Measurements from ENCODE around the gene TUBB4A. TPM values are rescaled to one million over a fixed set of nuclear protein-coding genes. Genes with fewer than 3 reads are reported as not detected.

The TUBB4A gene
- total and polyA plus RNA-seq, 4 donors = 0.05 to 2.1 (median 0.18) TPM

- DNase-seq = no peak
- Histone ChIP-seq H3K9ac (ENCODE audit: insufficient read depth in 1 of 2, low read length in 2 of 2) (no peak overlapping the region), H3K27ac (ENCODE audit: low read depth in 1 of 2, low read length in 1 of 2) (no peak overlapping the region), H3K9me3 (ENCODE audit: control insufficient read depth in 4 of 4, insufficient read depth in 3 of 4, low read length in 3 of 4) (peaks cover 0 to 3% (median 0%) of the 10 kb centered on the region in 4 donors), H3K36me3 (ENCODE audit: control insufficient read depth in 4 of 4, insufficient read depth in 4 of 4, low read length in 4 of 4) (peaks cover 6 to 12% (median 12%) of the 10 kb centered on the region in 4 donors), H3K4me1 (ENCODE audit: control insufficient read depth in 5 of 5, insufficient read depth in 5 of 5, low read length in 5 of 5) (no peaks in the 10 kb centered on the region), H3K4me3 (no peak overlapping the region), H3K27me3 (ENCODE audit: control insufficient read depth in 3 of 3, insufficient read depth in 3 of 3, low read length in 2 of 3) (no peaks in the 10 kb centered on the region)
- no peak for ATAC-seq (ENCODE audit: insufficient read depth, low FRiP score)
- 93 to 97% methylated on average over 3 of the region's 3 CpGs for WGBS, 2 donors
- TF ChIP-seq CTCF (IDR thresholded peaks at IDR 0.05; ENCODE audit: control extremely low read depth, extremely low read depth) = no peak
Observed at GRCh38 chr19:6446452-6446851, 55.7 kb downstream of the TUBB4A start.

Small RNAs within 50 kb of the gene (small RNA-seq; reads per million reads assigned to genes)
- gene AC010503.2 (ENCODE audit: low replicate concordance) = not detected

Other genes with a start within 250 kb of the TUBB4A start
- gene MLLT1, start 222.3 kb downstream of the TUBB4A start, total RNA-seq = 100 to 1,000 TPM in 1 of 2 donors, 10 to 100 TPM in 1; 24.8 to 120 TPM
- 10 to 100 TPM; 28.2 to 44.1 TPM for gene MLLT1, start 222.3 kb downstream of the TUBB4A start, polyA plus RNA-seq
- not detected for gene ACER1, start 168.7 kb downstream of the TUBB4A start, total RNA-seq
- under 1 TPM in 1 of 2 donors, not detected in 1; 0.06 TPM for gene ACER1, start 168.7 kb downstream of the TUBB4A start, polyA plus RNA-seq
- 10 to 100 TPM; 21.3 to 80.7 TPM for gene CLPP, start 140.8 kb downstream of the TUBB4A start, total RNA-seq
- 10 to 100 TPM; 57.8 to 89.7 TPM for gene CLPP, start 140.8 kb downstream of the TUBB4A start, polyA plus RNA-seq
- gene ALKBH7, start 129.5 kb downstream of the TUBB4A start, total RNA-seq = 10 to 100 TPM; 26.8 to 84.2 TPM
- 10 to 100 TPM; 49.6 to 57.1 TPM for gene ALKBH7, start 129.5 kb downstream of the TUBB4A start, polyA plus RNA-seq
- gene PSPN, start 126.4 kb downstream of the TUBB4A start, total RNA-seq = 1 to 10 TPM; 1.5 TPM
- gene PSPN, start 126.4 kb downstream of the TUBB4A start, polyA plus RNA-seq = under 1 TPM; 0.50 to 0.79 TPM
- 10 to 100 TPM; 45.4 to 53.5 TPM for gene GTF2F1, start 109.1 kb downstream of the TUBB4A start, total RNA-seq
- 10 to 100 TPM; 47.1 to 49.4 TPM for gene GTF2F1, start 109.1 kb downstream of the TUBB4A start, polyA plus RNA-seq
- 100 to 1,000 TPM; 157 to 204 TPM for gene KHSRP, start 77.5 kb downstream of the TUBB4A start, total RNA-seq
- gene KHSRP, start 77.5 kb downstream of the TUBB4A start, polyA plus RNA-seq = 100 to 1,000 TPM; 116 to 126 TPM
- under 1 TPM in 1 of 2 donors, not detected in 1; 0.28 TPM for gene SLC25A41, start 68.5 kb downstream of the TUBB4A start, total RNA-seq
- under 1 TPM; 0.10 to 0.43 TPM for gene SLC25A41, start 68.5 kb downstream of the TUBB4A start, polyA plus RNA-seq
- gene SLC25A23, start 42.5 kb downstream of the TUBB4A start, total RNA-seq = 10 to 100 TPM; 44.9 to 49.5 TPM
- gene SLC25A23, start 42.5 kb downstream of the TUBB4A start, polyA plus RNA-seq = 10 to 100 TPM; 15.7 to 44.0 TPM
- 10 to 100 TPM; 22.5 to 55.1 TPM for gene CRB3, start 38.0 kb downstream of the TUBB4A start, total RNA-seq
- gene CRB3, start 38.0 kb downstream of the TUBB4A start, polyA plus RNA-seq = 10 to 100 TPM; 51.0 to 81.8 TPM
- 10 to 100 TPM in 1 of 2 donors, 1 to 10 TPM in 1; 2.7 to 11.0 TPM for gene DENND1C, start 20.5 kb downstream of the TUBB4A start, total RNA-seq
- 10 to 100 TPM in 1 of 2 donors, 1 to 10 TPM in 1; 8.0 to 10.6 TPM for gene DENND1C, start 20.5 kb downstream of the TUBB4A start, polyA plus RNA-seq
- 10 to 100 TPM in 1 of 2 donors, under 1 TPM in 1; 1.00 to 10.1 TPM for gene TNFSF9, start 28.7 kb upstream of the TUBB4A start, total RNA-seq
- gene TNFSF9, start 28.7 kb upstream of the TUBB4A start, polyA plus RNA-seq = 1 to 10 TPM; 3.2 to 8.6 TPM
- gene CD70, start 88.8 kb upstream of the TUBB4A start, total RNA-seq = under 1 TPM; 0.28 to 0.40 TPM
- gene CD70, start 88.8 kb upstream of the TUBB4A start, polyA plus RNA-seq = under 1 TPM; 0.22 to 0.57 TPM
- 1 to 10 TPM; 3.0 to 5.2 TPM for gene TNFSF14, start 167.9 kb upstream of the TUBB4A start, total RNA-seq
- gene TNFSF14, start 167.9 kb upstream of the TUBB4A start, polyA plus RNA-seq = 1 to 10 TPM; 4.3 to 5.8 TPM
- 1,000 to 10,000 TPM; 1,072 to 1,612 TPM for gene C3, start 218.3 kb upstream of the TUBB4A start, total RNA-seq
- 1,000 to 10,000 TPM in 1 of 2 donors, 100 to 1,000 TPM in 1; 613 to 1,433 TPM for gene C3, start 218.3 kb upstream of the TUBB4A start, polyA plus RNA-seq
- 10 to 100 TPM; 33.5 to 89.4 TPM for gene GPR108, start 235.3 kb upstream of the TUBB4A start, total RNA-seq
- gene GPR108, start 235.3 kb upstream of the TUBB4A start, polyA plus RNA-seq = 10 to 100 TPM; 97.6 to 98.0 TPM
- gene TRIP10, start 237.4 kb upstream of the TUBB4A start, total RNA-seq = 10 to 100 TPM; 60.8 to 82.2 TPM
- 10 to 100 TPM; 77.4 to 97.3 TPM for gene TRIP10, start 237.4 kb upstream of the TUBB4A start, polyA plus RNA-seq